GM19372 (cell line): Measurements from ENCODE around the gene DLG2.
"Not testable (repeated sequence)": the region's sequence is repeated elsewhere in the genome, so short reads cannot be mapped to it uniquely, and the experiment has no call there.

Experiments used
- ATAC-seq: cut with Tn5 transposase; IDR thresholded peaks from one replicate; pipeline ENCODE4 v1.9.1; 2021; ENCODE audit warnings: mild to moderate bottlenecking, low read depth, moderate library complexity; ENCODE audit not compliant: unreplicated experiment

The DLG2 gene

GRCh38 chr11:84358034-84358433 lies 1269.1 kb downstream of the DLG2 start:
- ATAC-seq, result no peak

DNA sequence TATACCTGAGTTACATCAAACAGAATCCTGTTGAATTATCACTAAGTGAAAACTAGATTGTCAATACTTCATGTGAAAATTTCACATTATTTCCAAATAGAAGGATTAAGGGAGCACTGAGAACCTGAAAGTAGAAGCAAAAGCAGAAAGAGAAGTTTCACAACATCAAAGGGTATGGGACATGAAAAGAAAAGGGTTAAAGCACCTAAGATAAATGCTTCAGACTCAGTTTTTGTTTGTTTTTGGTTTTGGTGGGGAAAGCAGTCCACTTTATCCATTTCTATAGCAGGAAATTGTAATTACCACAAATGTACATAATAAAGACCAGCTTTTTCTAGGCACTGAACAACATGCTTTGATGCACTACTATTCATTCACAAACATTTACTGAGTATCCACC lies 1271.2 kb downstream of the DLG2 start:
- ATAC-seq, result no peak

GRCh38 chr11:84345597-84345996 lies 1281.5 kb downstream of the DLG2 start:
- no peak for ATAC-seq

DNA sequence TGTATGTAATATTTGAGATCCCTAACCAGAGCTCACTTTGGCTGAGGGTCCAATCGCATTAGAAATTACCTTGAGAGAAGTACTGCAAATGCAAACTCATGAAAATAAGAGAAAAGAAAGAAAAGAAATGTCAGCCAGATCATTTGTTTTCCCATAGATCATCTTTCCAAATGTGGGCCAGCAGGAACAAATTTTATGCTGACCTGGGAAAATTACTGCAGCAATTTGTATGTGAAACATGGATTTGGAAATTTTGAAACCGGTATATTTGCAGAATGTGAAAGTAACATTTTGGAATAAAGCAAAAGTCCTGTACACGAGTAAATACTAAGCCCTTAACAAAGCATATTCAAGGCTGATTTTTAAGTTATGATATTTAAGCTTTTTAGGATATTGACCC lies 1282.1 kb downstream of the DLG2 start:
- no peak for ATAC-seq

- ATAC-seq, result no peak
Measured at GRCh38 chr11:84339796-84340195, 1287.3 kb downstream of the DLG2 start.

DNA sequence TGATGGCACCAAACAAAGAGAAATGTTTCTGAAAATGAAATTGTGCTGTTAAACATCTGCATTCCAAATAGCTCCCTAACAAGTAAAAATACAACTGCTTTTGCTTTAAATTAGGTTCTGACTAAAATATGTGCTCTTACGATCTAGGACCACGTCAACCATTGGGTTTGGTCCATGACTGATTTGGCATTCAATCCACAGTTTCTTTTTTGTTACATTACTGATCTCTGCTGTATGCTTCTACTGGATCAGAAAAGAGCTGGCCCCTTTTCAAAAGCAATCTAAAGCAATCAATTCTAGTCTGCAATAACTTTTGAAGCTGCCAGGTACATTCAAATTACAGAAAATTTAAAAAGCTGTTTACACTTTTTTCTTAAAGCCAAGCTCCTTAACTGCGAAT lies 1293.9 kb downstream of the DLG2 start:
- no peak for ATAC-seq

DNA sequence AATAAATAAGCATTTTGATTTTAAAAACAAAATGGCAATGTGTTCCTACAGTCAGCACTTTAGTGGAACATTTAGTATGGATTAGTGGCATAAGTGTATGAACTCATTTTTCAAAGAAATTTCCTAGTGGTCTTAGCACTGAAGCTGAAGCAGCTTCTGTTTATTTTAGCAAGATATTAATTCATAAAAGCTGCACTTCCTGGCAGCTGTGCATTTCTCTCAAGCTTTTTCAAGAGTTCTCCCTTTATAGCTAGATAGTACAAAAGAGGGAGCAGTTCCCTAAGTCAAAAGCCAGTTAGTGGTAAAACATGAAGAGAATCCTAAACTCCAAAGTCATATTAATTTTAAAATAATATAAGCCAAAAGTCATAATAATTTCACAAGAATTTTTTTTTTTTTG lies 1304.9 kb downstream of the DLG2 start:
- no peak for ATAC-seq

GRCh38 chr11:84319863-84320262 lies 1307.3 kb downstream of the DLG2 start:
- no peak for ATAC-seq

DNA sequence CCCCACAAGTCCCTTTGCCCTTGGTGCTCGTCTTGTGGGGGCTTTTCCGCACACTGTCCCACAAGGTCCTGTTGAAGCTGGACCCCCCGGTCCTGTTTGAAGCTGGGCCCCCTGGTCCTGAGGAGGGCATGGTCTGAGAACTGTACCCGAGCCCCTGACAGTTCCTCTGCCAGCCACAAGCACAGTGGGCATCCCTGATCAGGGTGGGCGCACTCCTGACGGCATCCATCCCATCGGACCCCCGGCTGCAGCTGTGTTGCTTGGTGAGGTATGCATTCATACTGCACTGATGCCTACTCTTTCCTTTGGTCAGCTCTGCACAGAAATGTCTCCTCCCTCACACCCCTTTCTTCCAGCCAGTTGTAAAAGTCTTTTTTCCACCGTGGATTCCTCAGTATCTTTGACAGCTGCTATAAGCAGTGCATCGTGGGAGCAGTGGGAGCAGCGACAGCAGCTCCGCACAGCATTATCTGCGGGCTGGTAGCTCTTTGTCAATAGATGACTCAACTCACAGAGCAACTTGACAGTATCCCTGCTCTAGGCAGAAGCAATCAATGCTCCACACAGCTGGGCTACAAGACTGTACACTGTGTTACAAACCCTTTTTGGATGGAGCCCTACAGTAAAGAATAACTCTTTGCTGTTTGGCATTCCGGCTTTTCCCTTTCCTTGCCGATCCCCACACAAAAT lies 1310.1 kb downstream of the DLG2 start:
- ATAC-seq, result no peak

DNA sequence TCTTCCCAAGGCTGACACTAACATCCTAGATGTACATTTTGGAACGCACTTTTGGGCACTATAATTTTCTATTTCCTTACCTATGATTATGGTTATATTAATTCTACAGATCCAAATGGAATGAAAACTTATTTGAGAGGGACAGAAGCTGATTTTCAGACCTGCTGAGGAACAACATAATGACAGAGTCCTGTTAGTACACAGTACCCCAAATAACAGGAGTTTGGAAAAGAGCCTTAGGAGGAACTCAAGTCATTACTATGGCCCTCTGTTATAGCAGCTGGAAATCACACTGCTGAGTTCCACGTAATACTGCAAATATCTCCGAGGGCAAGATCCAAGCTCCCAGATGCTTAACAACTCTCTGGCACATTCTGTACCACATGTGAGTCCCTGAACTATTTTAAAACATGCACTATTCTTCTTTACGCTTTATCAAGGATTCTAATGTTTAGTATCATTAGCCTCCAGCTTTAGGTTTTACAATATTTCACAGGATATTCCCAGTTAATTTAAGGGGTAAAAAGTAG lies 1313.2 kb downstream of the DLG2 start:
- no peak for ATAC-seq

DNA sequence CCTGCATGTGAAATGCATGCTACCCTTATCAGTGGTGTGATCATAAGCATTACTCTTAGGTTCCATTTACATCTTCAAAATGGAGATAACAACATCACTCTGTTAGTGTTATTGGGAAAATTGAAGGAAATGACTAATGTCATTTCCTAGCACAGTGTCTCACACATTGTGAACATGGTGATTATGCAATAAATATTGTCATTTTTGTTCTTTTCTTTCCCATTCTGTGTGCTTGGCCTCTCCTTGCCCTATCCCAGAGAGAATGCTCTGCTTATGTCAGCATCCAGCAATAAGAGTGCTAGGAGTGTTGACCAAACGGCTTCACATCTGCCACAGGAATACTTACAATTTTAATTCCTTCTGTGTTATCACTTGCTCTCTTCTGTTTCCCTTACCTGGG lies 1316.9 kb downstream of the DLG2 start:
- ATAC-seq, result no peak

GRCh38 chr11:84308491-84308890 lies 1318.7 kb downstream of the DLG2 start:
- not testable (repeated sequence) for ATAC-seq

DNA sequence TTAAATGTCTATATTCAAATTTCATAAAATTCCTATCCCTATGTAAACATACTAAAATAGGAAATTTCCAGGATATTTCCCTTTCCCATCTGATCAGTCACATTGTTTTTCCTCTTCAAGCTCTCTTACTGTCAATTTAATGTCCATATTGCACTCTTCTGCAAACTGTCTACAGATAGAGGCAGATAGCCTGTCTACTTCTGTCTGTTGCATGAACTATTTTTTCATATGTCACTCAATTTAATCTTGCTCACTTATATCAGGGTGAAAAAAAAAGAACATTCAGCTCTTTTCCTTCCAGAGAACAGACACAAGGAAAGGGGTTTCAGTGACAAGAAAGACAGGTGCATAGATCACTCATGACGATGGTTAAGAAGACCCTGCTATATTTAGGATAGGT lies 1327.1 kb downstream of the DLG2 start:
- ATAC-seq, result no peak

DNA sequence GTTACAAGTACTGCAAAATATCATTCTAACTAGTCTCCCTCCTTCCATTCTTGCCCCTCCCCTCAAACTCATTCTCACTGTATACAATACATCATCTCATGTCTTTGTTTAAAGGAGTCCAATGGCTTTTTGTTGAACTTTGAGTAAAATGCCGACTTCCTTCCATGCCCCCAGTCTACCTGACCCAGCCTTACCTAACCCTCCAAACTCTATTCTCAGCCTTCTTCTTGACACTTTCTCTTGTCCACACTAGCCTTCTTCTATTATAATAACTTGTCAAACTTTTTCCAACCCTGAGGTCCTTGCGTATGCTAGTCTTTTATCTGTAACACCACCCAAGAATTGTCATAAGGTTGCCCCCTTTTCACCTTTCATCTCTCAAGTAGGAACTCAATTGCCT lies 1329.6 kb downstream of the DLG2 start:
- ATAC-seq, result no peak

- no peak for ATAC-seq
Measured at GRCh38 chr11:84295815-84296214, 1331.3 kb downstream of the DLG2 start.

DNA sequence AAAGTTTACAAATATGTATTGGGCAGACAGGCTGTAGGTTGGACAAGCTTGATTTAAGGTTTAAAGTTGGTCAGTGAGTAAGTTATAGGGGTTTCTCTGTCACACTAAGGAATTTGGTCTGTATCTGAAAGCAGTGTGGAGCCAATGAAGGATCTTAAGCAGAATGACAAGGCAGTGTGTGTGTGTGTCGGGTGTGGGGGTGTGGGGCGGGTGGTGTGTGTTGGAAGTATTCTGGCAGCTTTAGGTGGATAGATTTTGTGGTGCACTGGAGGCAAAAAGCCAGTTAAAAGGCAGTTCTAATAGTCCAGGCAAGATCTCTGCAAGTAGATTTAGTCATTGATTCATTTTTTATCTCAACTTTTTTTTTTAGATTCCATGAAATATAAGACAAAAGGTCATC lies 1334.2 kb downstream of the DLG2 start:
- no peak for ATAC-seq

DNA sequence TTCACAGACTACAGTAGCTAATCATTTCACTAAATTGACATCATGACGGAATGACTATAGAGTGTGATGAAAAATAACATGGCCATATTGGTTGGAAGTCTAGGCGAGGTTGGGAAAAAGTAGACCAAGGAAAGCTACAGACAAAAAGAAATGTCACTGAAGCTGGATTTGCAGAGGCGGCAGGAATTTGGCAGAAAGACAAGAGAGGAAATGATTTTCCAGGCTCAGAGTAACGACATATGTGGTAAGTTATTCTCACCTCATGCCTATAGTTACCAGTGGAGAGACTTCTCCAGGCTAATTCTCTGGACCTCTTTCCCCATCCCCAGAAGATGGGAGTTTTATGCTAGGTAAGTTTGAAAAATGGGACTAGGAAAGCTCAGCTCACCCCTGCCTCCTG lies 1335.1 kb downstream of the DLG2 start:
- no peak for ATAC-seq

- ATAC-seq, result no peak
Measured at GRCh38 chr11:84290647-84291046, 1336.5 kb downstream of the DLG2 start.

GRCh38 chr11:84289381-84289906 lies 1337.7 kb downstream of the DLG2 start:
- peak; percentile 96 for ATAC-seq

- ATAC-seq, result no peak
Measured at GRCh38 chr11:84273541-84273940, 1353.6 kb downstream of the DLG2 start.

DNA sequence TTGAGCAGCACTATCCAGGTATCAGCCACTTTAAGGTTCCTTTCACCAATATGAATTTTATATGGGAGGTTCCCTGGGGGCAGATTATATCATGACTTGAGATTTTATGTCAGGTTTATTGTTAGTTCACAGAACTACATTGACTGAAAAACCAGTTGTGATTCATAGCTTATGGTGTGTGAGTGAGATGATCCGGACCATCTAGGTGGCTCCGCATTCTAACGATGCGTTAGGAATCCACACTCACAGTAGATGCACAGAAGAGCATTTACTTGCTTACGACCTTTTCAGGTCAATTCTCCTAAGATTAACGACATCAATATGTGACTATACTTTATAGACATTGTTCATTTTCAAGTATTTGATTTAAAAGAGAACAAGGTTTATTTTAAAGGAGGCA lies 1356.7 kb downstream of the DLG2 start:
- ATAC-seq, result no peak

DNA sequence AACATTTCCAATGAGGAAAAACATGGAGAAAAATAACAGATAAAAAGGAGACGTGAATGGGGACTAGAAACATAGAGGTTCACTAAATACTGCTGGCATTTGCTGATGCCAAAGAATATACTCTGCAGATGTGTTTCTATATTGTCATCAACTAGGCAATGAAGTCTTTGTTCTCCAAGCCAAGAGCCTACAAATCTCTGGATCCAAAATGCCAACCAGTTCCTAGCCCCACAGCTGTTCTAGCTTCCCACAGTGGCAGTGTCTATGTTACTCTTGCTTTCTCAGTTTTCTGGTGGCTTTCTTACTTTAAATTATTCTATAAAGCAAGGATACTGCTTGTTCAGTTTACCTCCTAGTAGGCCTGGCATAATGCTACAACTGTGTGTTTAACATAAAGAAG lies 1363.1 kb downstream of the DLG2 start:
- no peak for ATAC-seq
